HepG2 (cell line): ENCODE data around the gene DNLZ. TPM values are rescaled to one million over a fixed set of nuclear protein-coding genes. Genes with fewer than 3 reads are reported as not detected.

Experiments used
- CENPT ChIP-seq: sonication (generic); formaldehyde crosslinking; IDR thresholded peaks from 2 replicates; pipeline ENCODE4 v1.8.0; 2022; ENCODE audit warnings: low read depth, mild to moderate bottlenecking, moderate library complexity, missing genetic modification reagents
- CREB1 ChIP-seq, 2 experiments: fragments of 450-650 bp in 1 of 2; IDR thresholded peaks; 2 replicates each; pipeline ENCODE4 v1.6.1; 2016 to 2017; ENCODE audit warnings: control low read depth in 1 of 2, mild to moderate bottlenecking in 1 of 2, missing compliant biosample characterization in 1 of 2, missing genetic modification characterization in 1 of 2
- DNMT1 ChIP-seq: sonication (generic); formaldehyde crosslinking; IDR thresholded peaks from 2 replicates; pipeline ENCODE4 v1.5.1; 2020; ENCODE audit warnings: mild to moderate bottlenecking, missing genetic modification reagents
- GTF3A ChIP-seq: sonication (generic); formaldehyde crosslinking; conservative IDR thresholded peaks from 2 replicates; pipeline ENCODE4 v1.4.0; 2020; ENCODE audit warnings: mild to moderate bottlenecking, missing genetic modification reagents
- KLF16 ChIP-seq, 2 experiments: sonication (generic) in 1 of 2; formaldehyde crosslinking in 1 of 2; IDR thresholded peaks; 2 replicates each; pipeline versions ENCODE4 v1.6.1 to v1.8.0; 2016 to 2023; ENCODE audit warnings: missing genetic modification reagents in 2 of 2, missing compliant biosample characterization in 1 of 2
- MTF1 ChIP-seq: sonication (generic); formaldehyde crosslinking; IDR thresholded peaks from 2 replicates; pipeline ENCODE4 v1.5.0; 2020; ENCODE audit warnings: missing genetic modification reagents
- TAF1 ChIP-seq: sonication (generic); formaldehyde crosslinking; IDR thresholded peaks from 2 replicates; pipeline ENCODE4 v1.4.0; 2020; ENCODE audit warnings: missing genetic modification reagents
- TBP ChIP-seq: sonication (generic); formaldehyde crosslinking; IDR thresholded peaks from 2 replicates; pipeline ENCODE4 v1.5.0; 2020; ENCODE audit warnings: missing genetic modification reagents
- TSC22D2 ChIP-seq: sonication (generic); formaldehyde crosslinking; IDR thresholded peaks from 2 replicates; pipeline ENCODE4 v1.5.1; 2020; ENCODE audit warnings: missing genetic modification reagents, mild to moderate bottlenecking, borderline replicate concordance
- ZNF136 ChIP-seq: sonication (generic); formaldehyde crosslinking; IDR thresholded peaks from 2 replicates; pipeline ENCODE4 v1.8.1; 2022; ENCODE audit warnings: low read depth, mild to moderate bottlenecking, moderate library complexity, missing genetic modification reagents
- ZNF44 ChIP-seq: sonication (generic); formaldehyde crosslinking; IDR thresholded peaks from 2 replicates; pipeline ENCODE4 v1.5.1; 2020; ENCODE audit warnings: mild to moderate bottlenecking, missing genetic modification reagents
- ZNF672 ChIP-seq: sonication (generic); formaldehyde crosslinking; IDR thresholded peaks from 2 replicates; pipeline ENCODE4 v1.8.1; 2022; ENCODE audit warnings: missing genetic modification reagents
- ZNF737 ChIP-seq: sonication (generic); formaldehyde crosslinking; IDR thresholded peaks from 2 replicates; pipeline ENCODE4 v1.5.0; 2020; ENCODE audit warnings: missing genetic modification reagents, mild to moderate bottlenecking, borderline replicate concordance
- ZNF746 ChIP-seq: sonication (generic); formaldehyde crosslinking; IDR thresholded peaks from 2 replicates; pipeline ENCODE4 v1.8.0; 2022; ENCODE audit warnings: mild to moderate bottlenecking, missing genetic modification reagents
- ZNF747 ChIP-seq: sonication (generic); formaldehyde crosslinking; IDR thresholded peaks from 2 replicates; pipeline ENCODE4 v1.8.1; 2023; ENCODE audit warnings: missing genetic modification reagents, mild to moderate bottlenecking, borderline replicate concordance
- ZNF768 ChIP-seq: sonication (generic); formaldehyde crosslinking; IDR thresholded peaks from 2 replicates; pipeline ENCODE4 v1.4.0; 2020; ENCODE audit warnings: missing genetic modification reagents
- ZNF776 ChIP-seq: sonication (generic); formaldehyde crosslinking; IDR thresholded peaks from 2 replicates; pipeline ENCODE4 v1.4.0; 2020; ENCODE audit warnings: mild to moderate bottlenecking, missing genetic modification reagents
- ZNF792 ChIP-seq: IDR thresholded peaks from 2 replicates; pipeline ENCODE4 v1.6.1; 2016
- ZNF839 ChIP-seq: sonication (generic); formaldehyde crosslinking; IDR thresholded peaks from 2 replicates; pipeline ENCODE4 v1.4.0; 2020; ENCODE audit warnings: missing genetic modification reagents, mild to moderate bottlenecking, borderline replicate concordance
- ZSCAN30 ChIP-seq: sonication (generic); formaldehyde crosslinking; IDR thresholded peaks from 2 replicates; pipeline ENCODE4 v1.5.0; 2020; ENCODE audit warnings: mild to moderate bottlenecking, missing genetic modification reagents
- polyA plus RNA-seq, 8 experiments: library from polyadenylated mRNA; depleted of rRNA in 3 of 8; stranded (reverse) in 7 of 8; unstranded in 1 of 8; fragments of >200 nt; fragmentation: Illumina TruSeq in 4 of 8; extraction: Trizol in 4 of 8; gene quantifications; 2 replicates each; pipeline versions ENCODE4 v1.2.1 to v1.2.3, GENCODE V29; 2011 to 2016; ENCODE audit warnings: low read depth in 4 of 8, missing spikeins in 1 of 8, mixed read lengths in 1 of 8; ENCODE audit not compliant: insufficient read depth in 1 of 8
- total RNA-seq, 5 experiments: library from RNA; depleted of rRNA; stranded (reverse); fragments of >200 nt; fragmentation: Illumina TruSeq; extraction: Trizol; gene quantifications; 2 replicates each; pipeline ENCODE4 v1.2.3, GENCODE V29; 2016; ENCODE audit warnings: low read depth in 1 of 5
- TF ChIP-seq, protein P1 (sequence below): sonication (generic); formaldehyde crosslinking; IDR thresholded peaks from 2 replicates; pipeline ENCODE4 v1.4.0; 2020; ENCODE audit warnings: missing genetic modification reagents
- TF ChIP-seq, protein P2 (sequence below): sonication (generic); formaldehyde crosslinking; IDR thresholded peaks from 2 replicates; pipeline ENCODE4 v1.5.1; 2020; ENCODE audit warnings: mild to moderate bottlenecking, missing genetic modification reagents, moderate library complexity
- TF ChIP-seq, protein P3 (sequence below): sonication (generic); formaldehyde crosslinking; IDR thresholded peaks from 2 replicates; pipeline ENCODE4 v1.5.0; 2020; ENCODE audit warnings: missing genetic modification reagents, mild to moderate bottlenecking, borderline replicate concordance

Gene DNLZ
- total and polyA plus RNA-seq, 2 of the 13 experiments (the other 11 are each of a cell fraction or from before 2014, with no cell fraction given): 3.4 to 8.0 TPM

DNA sequence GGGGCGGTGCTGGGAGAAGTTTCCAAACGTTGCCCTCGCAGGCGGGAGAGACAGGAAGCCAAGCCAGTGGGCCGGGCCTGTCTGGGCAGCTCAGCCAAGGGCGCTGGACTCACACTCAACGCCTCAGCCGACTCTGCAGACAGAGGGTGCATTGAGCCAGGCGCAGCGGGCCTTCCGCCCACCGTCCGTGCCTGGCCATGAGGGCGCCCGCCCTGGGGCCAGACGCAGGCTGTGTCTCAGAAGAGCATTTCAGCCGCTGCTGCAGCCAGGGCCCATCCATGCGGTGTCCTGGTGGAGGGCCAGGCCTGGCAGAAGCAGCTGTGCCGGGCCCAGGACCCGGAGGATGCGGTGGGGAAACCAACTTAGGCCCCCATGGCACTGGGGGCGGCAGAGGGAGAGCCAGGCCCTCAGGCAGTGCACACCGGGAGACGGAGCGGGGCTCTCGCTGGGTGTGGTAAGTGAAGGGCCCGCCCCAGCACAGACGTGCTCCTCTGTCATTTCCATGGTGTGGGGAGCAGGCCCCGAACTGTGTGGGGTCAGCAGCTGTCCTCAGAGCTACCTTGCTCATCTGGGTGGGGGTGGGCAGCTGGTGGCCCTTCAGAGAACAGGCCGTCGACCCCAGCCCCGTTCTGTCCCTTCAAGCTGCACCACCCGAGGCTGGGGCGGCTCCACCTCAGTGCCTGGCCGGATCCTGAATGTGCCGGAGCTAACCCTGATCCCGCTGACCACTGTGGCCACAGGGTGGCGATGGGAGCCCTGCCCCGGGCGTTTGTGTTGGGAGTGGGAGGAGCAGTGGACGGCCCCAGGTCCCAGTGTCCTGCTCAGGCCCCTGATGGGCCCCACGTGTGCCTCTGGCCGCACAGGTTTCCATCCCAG lies 18.0 kb downstream of the DNLZ start (continued):
- TF ChIP-seq CREB1 (IDR thresholded peaks at IDR 0.05) (no peak), CREB1 (CRISPR knock-in tag; IDR thresholded peaks at IDR 0.05) (no peak), GTF3A (CRISPR knock-in tag) (no peak), ZSCAN30 (CRISPR knock-in tag) (no peak), ZNF776 (CRISPR knock-in tag) (no peak; the same call in 1 of the 2 replicates), ZNF768 (CRISPR knock-in tag) (no peak), ZNF792 (CRISPR knock-in tag) (no peak), TAF1 (CRISPR knock-in tag) (peak; percentile 32; the same call in 1 of the 2 replicates), ZNF737 (CRISPR knock-in tag) (no peak), ZNF672 (no peak), DNMT1 (CRISPR knock-in tag) (no peak), MTF1 (CRISPR knock-in tag) (no peak), ZNF746 (CRISPR knock-in tag) (no peak), TSC22D2 (CRISPR knock-in tag) (no peak), ZNF136 (0 out of 2 replicates have a peak, but pooled peaks have one; percentile 63), ZNF44 (no peak), KLF16 (CRISPR knock-in tag; IDR thresholded peaks at IDR 0.05) (peak in 1 of 2 experiments; percentile 84; a peak in 2 of 4 replicates), ZNF747 (CRISPR knock-in tag) (no peak), CENPT (CRISPR knock-in tag) (no peak), ZNF839 (CRISPR knock-in tag) (no peak; the same call in 1 of the 2 replicates), TBP (CRISPR knock-in tag) (no peak)
- TF ChIP-seq, protein P1, sequence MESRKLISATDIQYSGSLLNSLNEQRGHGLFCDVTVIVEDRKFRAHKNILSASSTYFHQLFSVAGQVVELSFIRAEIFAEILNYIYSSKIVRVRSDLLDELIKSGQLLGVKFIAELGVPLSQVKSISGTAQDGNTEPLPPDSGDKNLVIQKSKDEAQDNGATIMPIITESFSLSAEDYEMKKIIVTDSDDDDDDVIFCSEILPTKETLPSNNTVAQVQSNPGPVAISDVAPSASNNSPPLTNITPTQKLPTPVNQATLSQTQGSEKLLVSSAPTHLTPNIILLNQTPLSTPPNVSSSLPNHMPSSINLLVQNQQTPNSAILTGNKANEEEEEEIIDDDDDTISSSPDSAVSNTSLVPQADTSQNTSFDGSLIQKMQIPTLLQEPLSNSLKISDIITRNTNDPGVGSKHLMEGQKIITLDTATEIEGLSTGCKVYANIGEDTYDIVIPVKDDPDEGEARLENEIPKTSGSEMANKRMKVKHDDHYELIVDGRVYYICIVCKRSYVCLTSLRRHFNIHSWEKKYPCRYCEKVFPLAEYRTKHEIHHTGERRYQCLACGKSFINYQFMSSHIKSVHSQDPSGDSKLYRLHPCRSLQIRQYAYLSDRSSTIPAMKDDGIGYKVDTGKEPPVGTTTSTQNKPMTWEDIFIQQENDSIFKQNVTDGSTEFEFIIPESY: 0 out of 2 replicates have a peak, but pooled peaks have one; percentile 35
- TF ChIP-seq, protein P2, sequence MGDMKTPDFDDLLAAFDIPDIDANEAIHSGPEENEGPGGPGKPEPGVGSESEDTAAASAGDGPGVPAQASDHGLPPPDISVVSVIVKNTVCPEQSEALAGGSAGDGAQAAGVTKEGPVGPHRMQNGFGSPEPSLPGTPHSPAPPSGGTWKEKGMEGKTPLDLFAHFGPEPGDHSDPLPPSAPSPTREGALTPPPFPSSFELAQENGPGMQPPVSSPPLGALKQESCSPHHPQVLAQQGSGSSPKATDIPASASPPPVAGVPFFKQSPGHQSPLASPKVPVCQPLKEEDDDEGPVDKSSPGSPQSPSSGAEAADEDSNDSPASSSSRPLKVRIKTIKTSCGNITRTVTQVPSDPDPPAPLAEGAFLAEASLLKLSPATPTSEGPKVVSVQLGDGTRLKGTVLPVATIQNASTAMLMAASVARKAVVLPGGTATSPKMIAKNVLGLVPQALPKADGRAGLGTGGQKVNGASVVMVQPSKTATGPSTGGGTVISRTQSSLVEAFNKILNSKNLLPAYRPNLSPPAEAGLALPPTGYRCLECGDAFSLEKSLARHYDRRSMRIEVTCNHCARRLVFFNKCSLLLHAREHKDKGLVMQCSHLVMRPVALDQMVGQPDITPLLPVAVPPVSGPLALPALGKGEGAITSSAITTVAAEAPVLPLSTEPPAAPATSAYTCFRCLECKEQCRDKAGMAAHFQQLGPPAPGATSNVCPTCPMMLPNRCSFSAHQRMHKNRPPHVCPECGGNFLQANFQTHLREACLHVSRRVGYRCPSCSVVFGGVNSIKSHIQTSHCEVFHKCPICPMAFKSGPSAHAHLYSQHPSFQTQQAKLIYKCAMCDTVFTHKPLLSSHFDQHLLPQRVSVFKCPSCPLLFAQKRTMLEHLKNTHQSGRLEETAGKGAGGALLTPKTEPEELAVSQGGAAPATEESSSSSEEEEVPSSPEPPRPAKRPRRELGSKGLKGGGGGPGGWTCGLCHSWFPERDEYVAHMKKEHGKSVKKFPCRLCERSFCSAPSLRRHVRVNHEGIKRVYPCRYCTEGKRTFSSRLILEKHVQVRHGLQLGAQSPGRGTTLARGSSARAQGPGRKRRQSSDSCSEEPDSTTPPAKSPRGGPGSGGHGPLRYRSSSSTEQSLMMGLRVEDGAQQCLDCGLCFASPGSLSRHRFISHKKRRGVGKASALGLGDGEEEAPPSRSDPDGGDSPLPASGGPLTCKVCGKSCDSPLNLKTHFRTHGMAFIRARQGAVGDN (CRISPR knock-in tag): peak; percentile 86
- TF ChIP-seq, protein P3, sequence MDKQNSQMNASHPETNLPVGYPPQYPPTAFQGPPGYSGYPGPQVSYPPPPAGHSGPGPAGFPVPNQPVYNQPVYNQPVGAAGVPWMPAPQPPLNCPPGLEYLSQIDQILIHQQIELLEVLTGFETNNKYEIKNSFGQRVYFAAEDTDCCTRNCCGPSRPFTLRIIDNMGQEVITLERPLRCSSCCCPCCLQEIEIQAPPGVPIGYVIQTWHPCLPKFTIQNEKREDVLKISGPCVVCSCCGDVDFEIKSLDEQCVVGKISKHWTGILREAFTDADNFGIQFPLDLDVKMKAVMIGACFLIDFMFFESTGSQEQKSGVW (CRISPR knock-in tag): no peak
